ENCODE measurements around the gene IKZF3.

- TF ChIP-seq, protein P1, sequence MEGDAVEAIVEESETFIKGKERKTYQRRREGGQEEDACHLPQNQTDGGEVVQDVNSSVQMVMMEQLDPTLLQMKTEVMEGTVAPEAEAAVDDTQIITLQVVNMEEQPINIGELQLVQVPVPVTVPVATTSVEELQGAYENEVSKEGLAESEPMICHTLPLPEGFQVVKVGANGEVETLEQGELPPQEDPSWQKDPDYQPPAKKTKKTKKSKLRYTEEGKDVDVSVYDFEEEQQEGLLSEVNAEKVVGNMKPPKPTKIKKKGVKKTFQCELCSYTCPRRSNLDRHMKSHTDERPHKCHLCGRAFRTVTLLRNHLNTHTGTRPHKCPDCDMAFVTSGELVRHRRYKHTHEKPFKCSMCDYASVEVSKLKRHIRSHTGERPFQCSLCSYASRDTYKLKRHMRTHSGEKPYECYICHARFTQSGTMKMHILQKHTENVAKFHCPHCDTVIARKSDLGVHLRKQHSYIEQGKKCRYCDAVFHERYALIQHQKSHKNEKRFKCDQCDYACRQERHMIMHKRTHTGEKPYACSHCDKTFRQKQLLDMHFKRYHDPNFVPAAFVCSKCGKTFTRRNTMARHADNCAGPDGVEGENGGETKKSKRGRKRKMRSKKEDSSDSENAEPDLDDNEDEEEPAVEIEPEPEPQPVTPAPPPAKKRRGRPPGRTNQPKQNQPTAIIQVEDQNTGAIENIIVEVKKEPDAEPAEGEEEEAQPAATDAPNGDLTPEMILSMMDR (IDR thresholded peaks at IDR 0.05; ENCODE audit: insufficient read depth, low read length, poor library complexity, severe bottlenecking), result no peak
- TF ChIP-seq EZH2phosphoT487 (conservative IDR thresholded peaks at IDR 0.05; ENCODE audit: low read length), result no peak
Measured at GRCh38 chr17:39820987-39821386, 43.1 kb downstream of the IKZF3 start.

All from SU-DHL-6 (cell line).